ENCODE results near the gene SYPL1.

SYPL1 gene

DNA sequence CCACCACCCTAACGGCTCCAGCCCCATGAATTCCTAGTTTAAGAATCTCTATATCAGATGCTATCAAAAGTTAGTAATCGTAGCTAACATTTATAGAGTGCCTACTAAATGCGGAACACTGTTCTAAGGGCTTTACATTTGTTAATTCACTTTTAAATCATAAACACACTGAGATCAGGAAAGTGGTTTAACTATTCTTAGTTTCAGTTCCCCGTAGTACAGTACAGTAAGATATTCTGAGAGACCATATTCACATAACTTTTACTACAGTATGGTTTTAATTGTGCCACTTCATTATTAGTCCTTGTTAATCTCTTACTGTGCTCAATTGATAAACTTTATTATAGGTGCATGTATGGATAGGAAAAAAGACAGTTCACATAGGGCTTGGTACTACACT lies 22.5 kb downstream of the SYPL1 start:
- H3K27ac ChIP-seq = no peak overlapping the region
- no peak for TF ChIP-seq ZFX (IDR thresholded peaks at IDR 0.05; ENCODE audit: borderline replicate concordance)
- TF ChIP-seq, protein P1, sequence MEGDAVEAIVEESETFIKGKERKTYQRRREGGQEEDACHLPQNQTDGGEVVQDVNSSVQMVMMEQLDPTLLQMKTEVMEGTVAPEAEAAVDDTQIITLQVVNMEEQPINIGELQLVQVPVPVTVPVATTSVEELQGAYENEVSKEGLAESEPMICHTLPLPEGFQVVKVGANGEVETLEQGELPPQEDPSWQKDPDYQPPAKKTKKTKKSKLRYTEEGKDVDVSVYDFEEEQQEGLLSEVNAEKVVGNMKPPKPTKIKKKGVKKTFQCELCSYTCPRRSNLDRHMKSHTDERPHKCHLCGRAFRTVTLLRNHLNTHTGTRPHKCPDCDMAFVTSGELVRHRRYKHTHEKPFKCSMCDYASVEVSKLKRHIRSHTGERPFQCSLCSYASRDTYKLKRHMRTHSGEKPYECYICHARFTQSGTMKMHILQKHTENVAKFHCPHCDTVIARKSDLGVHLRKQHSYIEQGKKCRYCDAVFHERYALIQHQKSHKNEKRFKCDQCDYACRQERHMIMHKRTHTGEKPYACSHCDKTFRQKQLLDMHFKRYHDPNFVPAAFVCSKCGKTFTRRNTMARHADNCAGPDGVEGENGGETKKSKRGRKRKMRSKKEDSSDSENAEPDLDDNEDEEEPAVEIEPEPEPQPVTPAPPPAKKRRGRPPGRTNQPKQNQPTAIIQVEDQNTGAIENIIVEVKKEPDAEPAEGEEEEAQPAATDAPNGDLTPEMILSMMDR (IDR thresholded peaks at IDR 0.05) = no peak

DNA sequence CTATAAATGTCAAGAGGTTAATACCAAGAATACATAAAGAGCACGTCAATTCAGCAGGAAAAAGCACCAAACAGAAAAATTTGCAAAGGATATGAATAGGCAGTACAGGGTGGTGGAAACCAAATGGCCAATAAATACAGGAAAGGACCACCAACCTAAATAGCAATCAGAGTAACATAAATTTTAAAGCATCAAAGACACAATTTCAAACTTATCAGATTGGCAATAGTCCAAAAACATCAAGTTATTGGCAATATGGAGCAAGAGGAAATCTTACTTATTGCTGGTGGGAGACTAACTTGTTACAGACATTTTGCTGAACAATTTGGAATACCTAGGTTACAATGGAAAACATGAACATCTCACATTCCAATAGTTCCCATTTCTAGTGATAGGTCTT lies 24.1 kb downstream of the SYPL1 start:
- no peak overlapping the region for H3K27ac ChIP-seq
- TF ChIP-seq, protein P1 (IDR thresholded peaks at IDR 0.05) = no peak
- no peak for TF ChIP-seq ZFX (IDR thresholded peaks at IDR 0.05; ENCODE audit: borderline replicate concordance)

DNA sequence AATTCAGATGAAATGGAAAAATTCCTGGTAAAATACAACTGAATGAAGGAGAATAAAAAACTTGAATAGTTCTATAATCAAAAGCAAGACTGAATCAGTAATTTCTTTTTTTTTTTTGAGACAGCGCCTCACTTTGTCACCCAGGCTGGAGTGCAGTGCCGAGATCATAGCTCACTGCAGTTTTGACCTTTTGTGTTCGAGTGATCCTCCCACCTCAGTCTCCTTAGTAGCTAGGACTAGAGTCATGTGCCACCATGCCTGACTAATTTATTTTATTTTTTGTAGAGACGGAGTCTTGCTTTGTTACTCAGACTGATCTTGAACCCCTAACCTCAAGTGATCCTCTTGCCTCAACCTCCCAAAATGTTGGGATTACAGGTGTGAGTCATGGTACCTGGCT lies 26.1 kb downstream of the SYPL1 start:
- H3K27ac ChIP-seq = no peak overlapping the region
- TF ChIP-seq ZFX (IDR thresholded peaks at IDR 0.05; ENCODE audit: borderline replicate concordance) = no peak
- TF ChIP-seq, protein P1 (IDR thresholded peaks at IDR 0.05) = no peak

DNA sequence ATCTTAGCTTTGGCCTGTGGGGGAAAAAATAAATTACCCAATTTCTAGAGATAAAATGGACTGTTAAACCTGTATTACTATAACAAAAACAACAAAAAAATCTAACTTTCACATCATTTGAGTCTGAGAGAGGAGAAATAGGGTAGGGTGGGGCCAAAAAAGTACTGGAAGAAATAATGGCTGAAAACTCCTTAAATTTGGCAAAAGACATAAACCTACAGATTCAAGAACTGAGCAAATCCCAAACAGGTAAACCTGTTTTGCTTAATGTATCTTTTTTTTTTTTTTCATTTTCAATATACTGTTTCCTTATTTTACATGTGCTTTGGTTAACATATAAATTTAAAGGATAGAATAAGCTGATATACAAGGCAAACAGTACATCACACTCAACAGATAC lies 27.1 kb downstream of the SYPL1 start:
- no peak for TF ChIP-seq ZFX (IDR thresholded peaks at IDR 0.05; ENCODE audit: borderline replicate concordance)
- no peak overlapping the region for H3K27ac ChIP-seq

DNA sequence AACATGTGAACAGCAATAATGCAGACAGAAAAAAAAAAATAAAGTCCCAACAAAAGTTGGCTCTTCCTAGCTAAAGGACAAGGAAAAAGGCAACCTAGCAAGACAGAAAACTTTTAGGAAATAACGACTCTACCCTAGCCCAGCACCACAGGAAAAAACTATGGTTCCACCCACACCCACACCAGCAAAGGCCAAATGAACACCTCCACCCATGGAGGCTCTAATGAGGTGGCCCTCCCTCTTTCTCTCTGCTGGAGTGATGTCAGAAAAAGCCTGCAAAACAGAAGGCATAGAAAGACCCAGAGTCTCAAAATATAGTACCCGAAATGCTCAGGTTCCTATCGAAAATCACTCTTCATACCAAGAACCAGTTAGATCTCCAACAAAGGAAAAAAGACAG lies 28.4 kb downstream of the SYPL1 start:
- TF ChIP-seq, protein P1 (IDR thresholded peaks at IDR 0.05) = no peak
- TF ChIP-seq ZFX (IDR thresholded peaks at IDR 0.05; ENCODE audit: borderline replicate concordance) = no peak
- H3K27ac ChIP-seq = no peak overlapping the region

DNA sequence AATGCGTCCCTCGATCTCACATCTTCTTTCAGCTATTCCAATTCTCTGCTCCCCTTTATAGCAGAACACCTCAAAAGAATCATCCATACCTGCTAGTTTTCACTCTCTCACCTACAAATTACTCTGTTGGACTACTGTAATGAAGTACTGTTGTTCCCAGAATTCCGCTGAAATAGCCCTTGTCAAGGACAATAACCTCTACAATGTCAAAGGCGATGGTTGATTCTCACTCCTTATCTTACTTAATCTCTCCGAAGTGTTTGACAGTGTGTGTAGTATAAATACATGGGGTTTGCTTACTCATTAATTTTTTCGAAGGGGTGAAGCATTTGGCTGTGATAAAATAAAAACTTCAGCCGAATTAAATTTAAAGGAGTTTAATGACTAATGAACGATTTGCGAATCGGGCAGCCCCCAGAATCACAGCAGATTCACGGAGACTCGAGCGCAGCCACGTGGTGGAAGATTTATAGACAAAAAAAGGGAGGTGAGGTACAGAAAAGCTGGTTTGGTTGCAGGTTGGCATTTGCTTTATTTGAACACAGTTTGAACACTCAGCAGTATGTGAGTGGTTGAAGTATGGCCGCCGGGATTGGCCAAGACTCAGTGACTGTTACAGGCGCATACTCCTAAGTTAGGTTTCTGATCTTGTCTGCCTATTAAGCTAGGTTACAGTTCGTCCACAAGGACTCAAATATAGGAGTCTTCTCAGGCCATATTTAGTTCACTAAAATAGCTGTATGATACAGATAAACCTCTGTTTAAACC lies 29.8 kb downstream of the SYPL1 start:
- TF ChIP-seq ZFX (IDR thresholded peaks at IDR 0.05; ENCODE audit: borderline replicate concordance) = no peak
- TF ChIP-seq, protein P1 (IDR thresholded peaks at IDR 0.05) = no peak

DNA sequence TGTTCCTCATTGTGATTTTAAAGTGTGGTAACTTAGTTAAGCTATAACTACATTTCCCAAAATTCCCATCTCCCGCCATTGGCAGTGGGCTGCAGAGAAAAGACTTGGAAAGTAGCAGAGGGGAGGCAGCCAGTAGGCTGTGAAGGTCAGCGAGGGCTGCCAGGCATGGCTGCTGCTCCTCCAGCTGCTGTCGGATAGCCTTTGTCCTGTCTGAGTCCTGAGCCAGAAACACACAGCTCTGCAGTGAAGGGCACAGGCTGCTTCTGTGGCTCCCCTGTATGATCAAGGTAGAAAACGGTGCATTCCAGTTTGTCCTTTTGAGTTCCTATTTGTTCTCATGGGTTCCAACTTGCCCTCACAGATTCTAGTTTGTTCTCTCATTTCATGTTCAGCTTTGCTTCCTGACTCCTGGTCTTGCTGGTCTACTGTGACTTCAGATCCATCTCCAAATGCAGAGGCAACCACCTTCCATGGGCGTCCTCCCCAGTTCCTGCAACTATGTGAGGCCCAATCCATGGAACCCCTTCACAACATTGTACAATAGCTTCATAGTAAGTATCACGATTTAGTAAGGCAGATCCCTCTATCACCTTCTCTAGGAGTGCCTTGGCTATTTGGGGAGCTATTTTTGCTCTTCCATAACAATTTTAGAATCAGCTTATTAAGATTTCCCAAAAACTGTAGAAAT lies 31.7 kb downstream of the SYPL1 start:
- no peak overlapping the region for H3K27ac ChIP-seq
- TF ChIP-seq, protein P1 (IDR thresholded peaks at IDR 0.05) = no peak
- no peak for TF ChIP-seq ZFX (IDR thresholded peaks at IDR 0.05; ENCODE audit: borderline replicate concordance)

More for the DNA sequence above, 29.8 kb downstream of the SYPL1 start:
- no peak overlapping the region for H3K27ac ChIP-seq
